Neuron (in vitro differentiated cells): ENCODE measurements around the gene SRRM4.

Source experiments
- H2AFZ ChIP-seq: one replicate; pipeline ENCODE4 v1.6.1; 2013; ENCODE audit warnings: low read depth, mild to moderate bottlenecking, inconsistent platforms, low read length, moderate library complexity
- H3K27me3 ChIP-seq: one replicate; pipeline ENCODE4 v1.6.1; 2013; ENCODE audit warnings: low read length; ENCODE audit not compliant: insufficient read depth
- H3K36me3 ChIP-seq: one replicate; pipeline ENCODE4 v1.6.1; 2013; ENCODE audit warnings: low read length; ENCODE audit not compliant: insufficient read depth
- H3K4me1 ChIP-seq: one replicate; pipeline ENCODE4 v1.6.1; 2013; ENCODE audit warnings: low read length; ENCODE audit not compliant: insufficient read depth
- H3K4me3 ChIP-seq: 2 replicates; pipeline ENCODE4 v1.5.1; 2013; ENCODE audit warnings: mild to moderate bottlenecking, low read length, moderate library complexity
- H3K9me3 ChIP-seq: one replicate; pipeline ENCODE4 v1.6.1; 2013; ENCODE audit warnings: low read length

The SRRM4 gene

DNA sequence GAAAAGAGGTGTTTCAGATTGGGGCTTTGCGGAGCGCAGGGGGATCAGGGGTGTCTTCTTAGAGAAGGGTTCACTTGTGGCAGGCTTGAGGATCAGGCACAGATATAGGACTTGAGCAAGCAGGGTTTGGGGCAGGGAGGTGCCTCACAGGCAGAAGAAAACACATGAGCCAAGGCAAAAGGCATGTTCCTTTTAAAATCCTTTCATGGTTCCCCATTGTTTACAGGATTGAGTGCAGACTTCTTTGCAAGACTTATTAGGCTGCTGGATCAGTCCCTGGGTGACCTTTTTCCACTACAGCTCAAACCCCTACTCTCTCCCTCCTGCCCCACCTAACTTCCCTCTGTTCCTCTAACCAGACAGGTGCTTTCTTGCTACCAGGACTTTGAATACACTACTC, 217.1 kb downstream of the SRRM4 start:
- Histone ChIP-seq H3K4me3 (no peak overlapping the region), H3K9me3 (no peaks in the 10 kb centered on the region), H3K36me3 (no peaks in the 10 kb centered on the region), H3K27me3 (no peaks in the 10 kb centered on the region), H2AFZ (no peak overlapping the region), H3K4me1 (no peaks in the 10 kb centered on the region)

GRCh38 chr12:119200601-119201000, 219.3 kb downstream of the SRRM4 start:
- Histone ChIP-seq H3K9me3 (no peaks in the 10 kb centered on the region), H3K36me3 (no peaks in the 10 kb centered on the region), H3K27me3 (no peaks in the 10 kb centered on the region), H3K4me1 (no peaks in the 10 kb centered on the region), H3K4me3 (no peak overlapping the region), H2AFZ (no peak overlapping the region)

GRCh38 chr12:119201789-119202543, 220.6 kb downstream of the SRRM4 start:
- no peaks in the 10 kb centered on the region for H3K27me3 ChIP-seq
- no peaks in the 10 kb centered on the region for H3K36me3 ChIP-seq
- H2AFZ ChIP-seq, result no peak overlapping the region
- H3K4me1 ChIP-seq, result no peaks in the 10 kb centered on the region
- no peak overlapping the region for H3K4me3 ChIP-seq
- H3K9me3 ChIP-seq, result no peaks in the 10 kb centered on the region

- Histone ChIP-seq H3K4me1 (no peaks in the 10 kb centered on the region), H3K27me3 (no peaks in the 10 kb centered on the region), H3K9me3 (no peaks in the 10 kb centered on the region), H3K4me3 (no peak overlapping the region), H3K36me3 (no peaks in the 10 kb centered on the region), H2AFZ (no peak overlapping the region)
Observed at GRCh38 chr12:119202544-119202943, 221.2 kb downstream of the SRRM4 start.

DNA sequence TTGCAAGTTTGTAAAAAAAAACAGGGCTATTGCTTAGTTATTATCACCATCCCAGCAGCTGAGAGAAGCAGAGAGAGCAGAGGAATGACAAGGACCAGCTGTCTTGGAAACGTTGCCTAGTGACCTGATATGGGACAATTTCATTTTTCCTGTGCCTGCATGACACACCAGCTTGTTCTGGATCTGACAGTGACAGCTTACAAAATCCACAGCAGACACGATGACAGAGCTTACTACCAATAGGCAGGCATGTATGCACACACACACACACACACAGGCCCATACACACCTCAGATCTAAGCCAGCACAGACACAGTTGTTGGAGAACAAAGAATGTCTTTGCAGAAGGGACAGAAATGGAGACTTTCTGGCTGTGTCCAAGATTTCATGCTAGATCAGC, 222.8 kb downstream of the SRRM4 start:
- H2AFZ ChIP-seq, result no peak overlapping the region
- no peaks in the 10 kb centered on the region for H3K36me3 ChIP-seq
- no peaks in the 10 kb centered on the region for H3K27me3 ChIP-seq
- no peak overlapping the region for H3K4me3 ChIP-seq
- no peaks in the 10 kb centered on the region for H3K4me1 ChIP-seq
- no peaks in the 10 kb centered on the region for H3K9me3 ChIP-seq

GRCh38 chr12:119204671-119205285, 223.4 kb downstream of the SRRM4 start:
- no peaks in the 10 kb centered on the region for H3K9me3 ChIP-seq
- H3K27me3 ChIP-seq, result no peaks in the 10 kb centered on the region
- H3K4me3 ChIP-seq, result no peak overlapping the region
- no peaks in the 10 kb centered on the region for H3K36me3 ChIP-seq
- no peaks in the 10 kb centered on the region for H3K4me1 ChIP-seq
- H2AFZ ChIP-seq, result no peak overlapping the region

- Histone ChIP-seq H3K4me3 (no peak overlapping the region), H3K27me3 (no peaks in the 10 kb centered on the region), H3K9me3 (no peaks in the 10 kb centered on the region), H3K4me1 (no peaks in the 10 kb centered on the region), H3K36me3 (no peaks in the 10 kb centered on the region), H2AFZ (no peak overlapping the region)
Observed at GRCh38 chr12:119206348-119207062, 225.2 kb downstream of the SRRM4 start.

DNA sequence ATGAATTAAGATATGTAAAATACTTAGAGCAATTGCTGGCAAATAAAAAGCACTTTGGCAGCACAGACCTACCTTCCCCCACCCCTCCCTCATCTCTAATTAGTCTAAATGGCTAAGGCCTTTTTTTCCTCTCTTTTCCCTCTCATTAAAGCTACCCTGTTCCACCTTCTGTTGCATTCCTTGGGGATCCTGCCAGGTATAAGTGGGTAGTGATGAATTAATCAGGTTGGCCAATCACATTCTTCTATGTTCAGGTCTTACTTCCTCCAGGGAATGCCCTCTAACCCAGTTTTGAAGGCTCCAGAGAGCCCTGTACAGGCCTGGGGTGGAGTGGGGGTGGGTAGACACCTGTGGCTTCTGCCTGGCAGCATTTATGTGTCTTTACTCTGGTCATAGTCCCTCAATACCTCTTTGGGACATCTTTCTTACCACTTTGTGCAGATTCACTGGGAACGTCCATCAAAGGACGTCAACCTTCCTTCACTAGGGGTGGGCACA, 225.8 kb downstream of the SRRM4 start:
- no peaks in the 10 kb centered on the region for H3K9me3 ChIP-seq
- no peak overlapping the region for H3K4me3 ChIP-seq
- no peaks in the 10 kb centered on the region for H3K27me3 ChIP-seq
- H3K36me3 ChIP-seq, result no peaks in the 10 kb centered on the region
- H2AFZ ChIP-seq, result no peak overlapping the region
- H3K4me1 ChIP-seq, result no peaks in the 10 kb centered on the region

- H3K9me3 ChIP-seq, result no peaks in the 10 kb centered on the region
- H3K4me1 ChIP-seq, result no peaks in the 10 kb centered on the region
- no peaks in the 10 kb centered on the region for H3K36me3 ChIP-seq
- H2AFZ ChIP-seq, result no peak overlapping the region
- no peaks in the 10 kb centered on the region for H3K27me3 ChIP-seq
- no peak overlapping the region for H3K4me3 ChIP-seq
Observed at GRCh38 chr12:119208626-119209061, 227.3 kb downstream of the SRRM4 start.

DNA sequence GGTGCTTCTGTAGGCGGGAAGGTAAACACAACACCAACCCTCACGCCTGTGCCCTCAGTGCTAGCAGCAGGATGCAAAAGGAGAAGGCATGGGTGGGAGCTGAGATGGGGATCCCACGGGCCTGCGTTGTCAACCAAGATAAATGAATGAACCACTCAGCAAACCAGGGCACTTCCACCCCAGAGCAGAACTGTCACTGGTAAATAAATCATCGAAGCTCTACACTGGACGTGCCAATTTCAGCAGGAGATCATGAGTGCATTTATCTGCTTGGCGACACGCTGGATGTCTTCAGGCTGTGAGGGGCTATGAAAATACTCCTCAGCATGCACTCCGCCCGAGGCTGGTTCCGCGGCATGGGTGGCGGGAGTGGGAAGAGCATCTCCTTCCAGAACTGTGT, 230.5 kb downstream of the SRRM4 start:
- H3K27me3 ChIP-seq, result no peaks in the 10 kb centered on the region
- H3K9me3 ChIP-seq, result no peaks in the 10 kb centered on the region
- H3K4me1 ChIP-seq, result no peaks in the 10 kb centered on the region
- no peak overlapping the region for H2AFZ ChIP-seq
- no peak overlapping the region for H3K4me3 ChIP-seq
- no peaks in the 10 kb centered on the region for H3K36me3 ChIP-seq
